ENCODE data around the gene RPP25. TPM values are rescaled to one million over a fixed set of nuclear protein-coding genes. Genes with fewer than 3 reads are reported as not detected.
"Not testable (repeated sequence)": the region's sequence is repeated elsewhere in the genome, so short reads cannot be mapped to it uniquely, and the experiment has no call there.

The RPP25 gene
- total and polyA plus RNA-seq, 12 donors, result 0.83 to 4.6 (median 1.7) TPM

DNA sequence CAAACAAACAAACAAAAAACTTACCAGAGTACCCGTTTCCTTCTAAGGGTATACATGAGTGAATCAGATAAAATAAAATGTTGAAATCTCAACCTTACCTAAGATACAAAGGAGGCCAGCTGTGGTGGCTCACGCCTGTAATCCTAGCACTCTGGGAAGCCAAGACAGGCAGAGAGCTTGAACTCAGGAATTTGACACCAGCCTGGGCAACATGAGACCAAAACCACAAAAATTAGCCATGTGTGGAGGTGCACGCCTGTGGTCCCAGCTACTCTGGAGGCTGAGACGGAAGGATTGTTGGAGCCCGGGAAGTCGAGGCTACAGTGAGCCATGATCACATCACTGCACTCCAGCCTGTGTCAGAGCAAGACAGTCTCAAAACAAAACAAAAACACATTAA is 38.9 kb downstream of the RPP25 start:
- Histone ChIP-seq H3K27ac (no peak overlapping the region), H3K27me3 (no peaks in the 10 kb centered on the region), H3K4me1 (peaks cover 0 to 7% (median 0%) of the 10 kb centered on the region in 9 donors), H3K9me3 (no peaks in the 10 kb centered on the region), H3K36me3 (peaks cover 0 to 100% (median 82%) of the 10 kb centered on the region in 9 donors), H3K4me3 (no peak overlapping the region)
- ATAC-seq (no peak), DNase-seq (no peak)
- intact Hi-C loops (cut with DNase I), result no loop called here
- 93 to 95% methylated on average over 6 of the region's 6 CpGs for WGBS, 2 donors
- TF ChIP-seq, protein P1, sequence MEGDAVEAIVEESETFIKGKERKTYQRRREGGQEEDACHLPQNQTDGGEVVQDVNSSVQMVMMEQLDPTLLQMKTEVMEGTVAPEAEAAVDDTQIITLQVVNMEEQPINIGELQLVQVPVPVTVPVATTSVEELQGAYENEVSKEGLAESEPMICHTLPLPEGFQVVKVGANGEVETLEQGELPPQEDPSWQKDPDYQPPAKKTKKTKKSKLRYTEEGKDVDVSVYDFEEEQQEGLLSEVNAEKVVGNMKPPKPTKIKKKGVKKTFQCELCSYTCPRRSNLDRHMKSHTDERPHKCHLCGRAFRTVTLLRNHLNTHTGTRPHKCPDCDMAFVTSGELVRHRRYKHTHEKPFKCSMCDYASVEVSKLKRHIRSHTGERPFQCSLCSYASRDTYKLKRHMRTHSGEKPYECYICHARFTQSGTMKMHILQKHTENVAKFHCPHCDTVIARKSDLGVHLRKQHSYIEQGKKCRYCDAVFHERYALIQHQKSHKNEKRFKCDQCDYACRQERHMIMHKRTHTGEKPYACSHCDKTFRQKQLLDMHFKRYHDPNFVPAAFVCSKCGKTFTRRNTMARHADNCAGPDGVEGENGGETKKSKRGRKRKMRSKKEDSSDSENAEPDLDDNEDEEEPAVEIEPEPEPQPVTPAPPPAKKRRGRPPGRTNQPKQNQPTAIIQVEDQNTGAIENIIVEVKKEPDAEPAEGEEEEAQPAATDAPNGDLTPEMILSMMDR (IDR thresholded peaks at IDR 0.05), result no peak

GRCh38 chr15:74913799-74914198 is 42.8 kb downstream of the RPP25 start:
- H3K27me3 ChIP-seq; H3K4me3 ChIP-seq; DNase-seq; H3K27ac ChIP-seq; H3K9me3 ChIP-seq; ATAC-seq; H3K4me1 ChIP-seq; intact Hi-C loops (cut with DNase I): not testable (repeated sequence)
- H3K36me3 ChIP-seq, result peaks cover 0 to 92% (median 59%) of the 10 kb centered on the region in 9 donors
- WGBS, 2 donors, result 94 to 96% methylated on average over 8 of the region's 8 CpGs

- Histone ChIP-seq H3K27ac (no peak overlapping the region), H3K36me3 (peaks cover 0 to 85% (median 51%) of the 10 kb centered on the region in 9 donors), H3K9me3 (no peaks in the 10 kb centered on the region), H3K4me1 (peaks cover 0 to under 1% (median 0%) of the 10 kb centered on the region in 9 donors), H3K4me3 (no peak overlapping the region), H3K27me3 (no peaks in the 10 kb centered on the region)
- TF ChIP-seq, protein P1 (IDR thresholded peaks at IDR 0.05), result no peak
- intact Hi-C loops (cut with DNase I), result no loop called here
- WGBS, 2 donors, result 92 to 93% methylated on average over 9 of the region's 9 CpGs
- no peak for ATAC-seq
- DNase-seq, result no peak
Measured at GRCh38 chr15:74913041-74913440, 43.5 kb downstream of the RPP25 start.

DNA sequence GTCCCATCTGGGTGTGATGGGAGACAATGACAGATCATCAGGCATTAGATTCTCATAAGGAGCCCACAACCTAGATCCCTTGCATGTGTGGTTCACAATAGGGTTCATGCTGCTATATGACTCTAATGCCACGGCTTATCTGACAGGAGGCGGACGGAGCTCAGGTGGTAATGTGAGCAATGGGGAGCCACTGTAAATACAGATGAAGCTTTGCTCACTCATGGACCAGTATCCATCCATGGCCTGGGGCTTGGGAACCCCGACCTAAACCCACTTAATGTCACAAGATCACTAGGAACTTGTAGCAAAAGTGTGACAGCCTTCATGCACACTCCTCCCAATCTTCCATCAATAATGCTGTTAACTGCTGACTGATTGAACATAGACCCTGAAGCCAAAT is 47.9 kb downstream of the RPP25 start:
- no peak for ATAC-seq
- peak overlapping the region in 1 of 10 donors; percentile 93 for H3K27ac ChIP-seq
- H3K9me3 ChIP-seq, result no peaks in the 10 kb centered on the region
- 96 to 98% methylated on average over 4 of the region's 4 CpGs for WGBS, 2 donors
- H3K27me3 ChIP-seq, result no peaks in the 10 kb centered on the region
- DNase-seq, result no peak
- H3K4me3 ChIP-seq, result no peak overlapping the region
- intact Hi-C loops (cut with DNase I), result loop anchor here in 2 of 10 donors (5.0 to 10.0 kb wide), 2 partner anchors 66 to 134 kb away; partner anchors contain the start of gene ULK3 (in 1 of the 2)
- H3K36me3 ChIP-seq, result peaks cover 0 to 54% (median 28%) of the 10 kb centered on the region in 9 donors
- TF ChIP-seq, protein P1 (IDR thresholded peaks at IDR 0.05), result no peak
- peaks cover 10 to 30% (median 23%) of the 10 kb centered on the region in 9 donors for H3K4me1 ChIP-seq

- TF ChIP-seq, protein P1 (IDR thresholded peaks at IDR 0.05), result no peak
- Histone ChIP-seq H3K9me3 (no peaks in the 10 kb centered on the region), H3K27ac (peak overlapping the region; percentile 91 to 99 (median 96)), H3K4me1 (peaks cover 10 to 30% (median 23%) of the 10 kb centered on the region in 9 donors), H3K36me3 (peaks cover 0 to 54% (median 28%) of the 10 kb centered on the region in 9 donors), H3K27me3 (no peaks in the 10 kb centered on the region), H3K4me3 (peak overlapping the region; percentile 66 to 99 (median 86))
- ATAC-seq (peak; percentile 44 to 86 (median 77)), DNase-seq (peak in 1 of 2 donors; percentile 75)
- intact Hi-C loops (cut with DNase I), result loop anchor here in 2 of 10 donors (2.0 to 10.0 kb wide), 3 partner anchors 29 to 133 kb away; partner anchors contain the start of gene ULK3 (in 1 of the 2)
- 24 to 35% methylated on average over 8 of the region's 8 CpGs for WGBS, 2 donors
Measured at GRCh38 chr15:74907163-74907870, 49.3 kb downstream of the RPP25 start.
